ENCODE data around the gene UBR7.

UBR7 gene

DNA sequence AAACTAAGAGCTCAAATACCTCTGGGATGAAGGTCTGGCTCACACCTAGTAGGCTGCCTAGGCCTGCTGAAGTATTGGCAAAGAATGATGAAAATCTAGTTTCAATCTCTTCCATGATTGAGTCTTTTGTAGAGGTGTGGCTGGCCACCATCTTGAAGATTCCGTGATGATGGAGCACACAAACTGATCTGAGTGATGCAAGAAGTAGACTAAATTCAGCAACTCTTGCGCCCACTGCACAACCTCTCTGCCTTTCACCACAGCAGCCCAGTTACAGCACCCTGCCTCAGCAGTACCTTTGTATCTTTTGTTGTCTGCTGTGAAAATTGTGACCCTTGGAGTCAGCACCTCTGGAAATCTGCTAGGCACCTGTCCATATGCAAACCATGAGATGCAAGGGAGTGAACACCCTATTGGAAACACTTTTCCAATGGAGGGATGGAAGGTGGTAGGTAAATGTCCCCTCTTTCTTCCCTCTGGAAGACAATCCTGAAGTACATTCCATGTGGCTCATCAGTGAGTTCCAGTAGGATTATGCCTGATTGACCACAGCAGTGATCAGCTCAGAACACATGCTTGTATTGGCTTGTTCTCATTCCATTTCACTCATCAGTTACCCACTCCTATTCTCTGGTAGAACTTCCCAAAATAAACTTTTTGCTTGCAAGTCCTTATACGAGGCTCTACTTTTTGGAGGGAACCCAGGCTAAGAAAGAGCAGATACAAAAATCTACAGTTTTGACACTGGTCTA lies 67.2 kb downstream of the UBR7 start:
- ChIA-PET POLR2A (ENCODE audit: low non-redundant PET) (no interaction called here), CTCF (no interaction called here)
- DNase-seq (ENCODE audit: low spot score), result no peak
- H3K27ac ChIP-seq, result no peak overlapping the region
- TF ChIP-seq, protein P1, sequence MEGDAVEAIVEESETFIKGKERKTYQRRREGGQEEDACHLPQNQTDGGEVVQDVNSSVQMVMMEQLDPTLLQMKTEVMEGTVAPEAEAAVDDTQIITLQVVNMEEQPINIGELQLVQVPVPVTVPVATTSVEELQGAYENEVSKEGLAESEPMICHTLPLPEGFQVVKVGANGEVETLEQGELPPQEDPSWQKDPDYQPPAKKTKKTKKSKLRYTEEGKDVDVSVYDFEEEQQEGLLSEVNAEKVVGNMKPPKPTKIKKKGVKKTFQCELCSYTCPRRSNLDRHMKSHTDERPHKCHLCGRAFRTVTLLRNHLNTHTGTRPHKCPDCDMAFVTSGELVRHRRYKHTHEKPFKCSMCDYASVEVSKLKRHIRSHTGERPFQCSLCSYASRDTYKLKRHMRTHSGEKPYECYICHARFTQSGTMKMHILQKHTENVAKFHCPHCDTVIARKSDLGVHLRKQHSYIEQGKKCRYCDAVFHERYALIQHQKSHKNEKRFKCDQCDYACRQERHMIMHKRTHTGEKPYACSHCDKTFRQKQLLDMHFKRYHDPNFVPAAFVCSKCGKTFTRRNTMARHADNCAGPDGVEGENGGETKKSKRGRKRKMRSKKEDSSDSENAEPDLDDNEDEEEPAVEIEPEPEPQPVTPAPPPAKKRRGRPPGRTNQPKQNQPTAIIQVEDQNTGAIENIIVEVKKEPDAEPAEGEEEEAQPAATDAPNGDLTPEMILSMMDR (conservative IDR thresholded peaks at IDR 0.05; ENCODE audit: low read depth), result no peak

DNA sequence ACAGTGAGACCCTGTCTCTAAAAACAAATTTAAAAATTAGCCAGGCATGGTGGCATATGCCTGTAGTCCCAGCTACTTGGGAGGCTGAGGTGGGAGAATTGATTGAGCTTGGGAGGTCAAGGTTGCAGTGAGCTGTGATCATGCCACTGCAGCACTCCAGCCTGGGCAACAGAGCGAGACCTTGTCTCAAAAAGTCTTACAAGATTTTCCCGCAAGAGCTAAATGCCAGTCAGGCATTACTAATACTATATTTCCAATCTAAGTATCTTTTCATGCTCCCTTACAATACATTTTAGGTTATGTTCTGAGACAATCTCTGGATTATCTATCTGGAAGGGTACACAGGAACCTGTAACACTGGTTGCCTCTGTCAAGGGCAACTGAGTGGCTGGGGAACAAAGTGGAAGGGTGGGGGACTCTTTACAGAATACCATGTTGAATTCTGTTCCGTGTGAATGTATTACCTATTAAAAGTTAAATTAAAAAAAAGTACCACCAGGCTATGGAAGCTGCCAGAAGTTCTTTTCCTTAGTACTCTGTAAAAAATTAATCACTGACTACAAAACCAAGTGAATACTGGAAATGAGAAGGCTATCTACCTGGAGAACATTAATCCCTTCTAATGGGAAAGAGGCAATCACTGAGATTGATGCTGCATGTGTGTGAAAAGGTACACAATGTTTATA lies 69.1 kb downstream of the UBR7 start:
- ChIA-PET POLR2A (ENCODE audit: low non-redundant PET) (no interaction called here), CTCF (no interaction called here)
- DNase-seq (ENCODE audit: low spot score), result no peak

More for the DNA sequence above, 69.1 kb downstream of the UBR7 start:
- no peak overlapping the region for H3K27ac ChIP-seq
- TF ChIP-seq, protein P1 (conservative IDR thresholded peaks at IDR 0.05; ENCODE audit: low read depth), result no peak

Data from RWPE1 (cell line).